WTC11 (cell line): Measurements from ENCODE around the gene CAMK2N2. TPM values are rescaled to one million over a fixed set of nuclear protein-coding genes. Genes with fewer than 3 reads are reported as not detected.

Source experiments
- ATAC-seq: fragments of 200-7000 bp; cut with Tn5 transposase; 2 replicates; pipeline ENCODE4 v1.10.0; 2021; ENCODE audit warnings: mild to moderate bottlenecking, moderate library complexity
- CTCF ChIA-PET: fragments of 300-600 bp; sonication (Branson Sonifier 250); formaldehyde crosslinking; loops from one replicate; lab custom pipeline; 2021; ENCODE audit warnings: antibody characterized with exemption; lab: Charles Lee
- POLR2A ChIA-PET: fragments of 350-600 bp; sonication (Branson Sonifier 250); formaldehyde crosslinking; loops from one replicate; lab custom pipeline; 2021; ENCODE audit warnings: antibody characterized with exemption; lab: Charles Lee
- DNase-seq: peaks from one replicate; pipeline ENCODE4 v3.0.0; 2021; ENCODE audit warnings: low spot score
- H3K27ac Mint-ChIP-seq: 2 replicates; pipeline ENCODE4 v1.8.0; 2021; ENCODE audit warnings: mixed read lengths
- H3K27me3 Mint-ChIP-seq: 2 replicates; pipeline ENCODE4 v1.8.0; 2021; ENCODE audit warnings: low read depth, mild to moderate bottlenecking, moderate library complexity, mixed read lengths
- H3K36me3 Mint-ChIP-seq: 2 replicates; pipeline ENCODE4 v1.8.0; 2021; ENCODE audit warnings: mixed read lengths
- H3K4me1 Mint-ChIP-seq: 2 replicates; pipeline ENCODE4 v1.8.0; 2022; ENCODE audit warnings: mixed read lengths
- H3K4me3 Mint-ChIP-seq: 2 replicates; pipeline ENCODE4 v1.8.0; 2021; ENCODE audit warnings: mild to moderate bottlenecking, moderate library complexity, mixed read lengths
- H3K9me3 Mint-ChIP-seq: 2 replicates; pipeline ENCODE4 v1.8.0; 2021; ENCODE audit warnings: mixed read lengths
- ATF1 ChIP-seq: sonication (generic); formaldehyde crosslinking; IDR thresholded peaks from 2 replicates; pipeline ENCODE4 v1.8.1; 2023; ENCODE audit warnings: mild to moderate bottlenecking, moderate library complexity, missing genetic modification reagents
- ELF4 ChIP-seq: sonication (generic); formaldehyde crosslinking; IDR thresholded peaks from 2 replicates; pipeline ENCODE4 v1.8.1; 2022; ENCODE audit warnings: low read depth, mild to moderate bottlenecking, moderate library complexity, missing genetic modification reagents
- EMX1 ChIP-seq: fragments of 250-450 bp; sonication (Bioruptor Pico); IDR thresholded peaks from 2 replicates; pipeline ENCODE4 v1.8.0; 2021; ENCODE audit warnings: mild to moderate bottlenecking
- ETV6 ChIP-seq: sonication (generic); formaldehyde crosslinking; IDR thresholded peaks from 2 replicates; pipeline ENCODE4 v1.8.1; 2022; ENCODE audit warnings: mild to moderate bottlenecking, missing genetic modification reagents
- FOXK1 ChIP-seq: sonication (generic); formaldehyde crosslinking; IDR thresholded peaks from 2 replicates; pipeline ENCODE4 v1.8.0; 2022; ENCODE audit warnings: mild to moderate bottlenecking, moderate library complexity, missing genetic modification reagents
- GTF2I ChIP-seq: fragments of 250-450 bp; sonication (Bioruptor Pico); conservative IDR thresholded peaks from 2 replicates; pipeline ENCODE4 v1.4.0; 2021; ENCODE audit warnings: mild to moderate bottlenecking
- HMGA2 ChIP-seq: fragments of 250-450 bp; sonication (Bioruptor Pico); IDR thresholded peaks from 2 replicates; pipeline ENCODE4 v1.4.0; 2021; ENCODE audit warnings: mild to moderate bottlenecking, moderate library complexity
- IRF2 ChIP-seq: sonication (generic); formaldehyde crosslinking; IDR thresholded peaks from 2 replicates; pipeline ENCODE4 v1.8.0; 2022; ENCODE audit warnings: low read depth, missing genetic modification reagents, borderline replicate concordance
- JAZF1 ChIP-seq: fragments of 250-450 bp; sonication (Bioruptor Pico); IDR thresholded peaks from 2 replicates; pipeline ENCODE4 v1.9.0; 2021; ENCODE audit warnings: moderate library complexity, mild to moderate bottlenecking, inconsistent platforms
- JUN ChIP-seq: sonication (generic); formaldehyde crosslinking; IDR thresholded peaks from 2 replicates; pipeline ENCODE4 v1.8.0; 2023; ENCODE audit warnings: mild to moderate bottlenecking, missing genetic modification reagents
- OVOL2 ChIP-seq: fragments of 250-450 bp; sonication (Bioruptor Pico); IDR thresholded peaks from 2 replicates; pipeline ENCODE4 v1.9.0; 2021; ENCODE audit warnings: mild to moderate bottlenecking, borderline replicate concordance
- RORB ChIP-seq: fragments of 250-450 bp; sonication (Bioruptor Pico); IDR thresholded peaks from 2 replicates; pipeline ENCODE4 v1.9.0; 2021; ENCODE audit warnings: mild to moderate bottlenecking
- TEAD1 ChIP-seq: sonication (generic); formaldehyde crosslinking; IDR thresholded peaks from 2 replicates; pipeline ENCODE4 v1.8.0; 2022; ENCODE audit warnings: mild to moderate bottlenecking, missing genetic modification reagents
- ZNF121 ChIP-seq: sonication (generic); formaldehyde crosslinking; IDR thresholded peaks from 2 replicates; pipeline ENCODE4 v1.8.0; 2023; ENCODE audit warnings: missing genetic modification reagents
- ZNF138 ChIP-seq: sonication (generic); formaldehyde crosslinking; conservative IDR thresholded peaks from 2 replicates; pipeline ENCODE4 v1.8.1; 2022; ENCODE audit warnings: mild to moderate bottlenecking, moderate library complexity, missing genetic modification reagents
- ZNF219 ChIP-seq: sonication (generic); formaldehyde crosslinking; IDR thresholded peaks from 2 replicates; pipeline ENCODE4 v1.8.0; 2023; ENCODE audit warnings: missing genetic modification reagents, mild to moderate bottlenecking, borderline replicate concordance
- ZNF232 ChIP-seq: sonication (generic); formaldehyde crosslinking; IDR thresholded peaks from 2 replicates; pipeline ENCODE4 v1.8.0; 2022; ENCODE audit warnings: mild to moderate bottlenecking, missing genetic modification reagents
- total RNA-seq: library from RNA; stranded (reverse); gene quantifications from 3 replicates; pipeline ENCODE4 v1.2.3, GENCODE V29; 2021
- TF ChIP-seq, protein P1 (sequence below): fragments of 250-450 bp; sonication (Bioruptor Pico); IDR thresholded peaks from 2 replicates; pipeline ENCODE4 v1.9.0; 2021; ENCODE audit warnings: moderate library complexity, mild to moderate bottlenecking, inconsistent platforms, borderline replicate concordance
- TF ChIP-seq, protein P2 (sequence below): sonication (generic); formaldehyde crosslinking; IDR thresholded peaks from 2 replicates; pipeline ENCODE4 v1.8.0; 2022; ENCODE audit warnings: mild to moderate bottlenecking, missing genetic modification reagents
- TF ChIP-seq, protein P3 (sequence below): fragments of 200-600 bp; IDR thresholded peaks from 2 replicates; pipeline ENCODE4 v1.8.0; 2022; ENCODE audit warnings: antibody characterized with exemption
- TF ChIP-seq, protein P4 (sequence below): sonication (generic); formaldehyde crosslinking; IDR thresholded peaks from 2 replicates; pipeline ENCODE4 v1.8.1; 2023; ENCODE audit warnings: mild to moderate bottlenecking, moderate library complexity, missing genetic modification reagents
- TF ChIP-seq, protein P5 (sequence below): sonication (generic); formaldehyde crosslinking; IDR thresholded peaks from 2 replicates; pipeline ENCODE4 v1.8.0; 2022; ENCODE audit warnings: mild to moderate bottlenecking, missing genetic modification reagents
- TF ChIP-seq, protein P6 (sequence below): sonication (generic); formaldehyde crosslinking; IDR thresholded peaks from 2 replicates; pipeline ENCODE4 v1.8.1; 2022; ENCODE audit warnings: mild to moderate bottlenecking, moderate library complexity, missing genetic modification reagents

The CAMK2N2 gene
- total RNA-seq, 1 experiment from 2014 or later = 10.5 TPM

DNA sequence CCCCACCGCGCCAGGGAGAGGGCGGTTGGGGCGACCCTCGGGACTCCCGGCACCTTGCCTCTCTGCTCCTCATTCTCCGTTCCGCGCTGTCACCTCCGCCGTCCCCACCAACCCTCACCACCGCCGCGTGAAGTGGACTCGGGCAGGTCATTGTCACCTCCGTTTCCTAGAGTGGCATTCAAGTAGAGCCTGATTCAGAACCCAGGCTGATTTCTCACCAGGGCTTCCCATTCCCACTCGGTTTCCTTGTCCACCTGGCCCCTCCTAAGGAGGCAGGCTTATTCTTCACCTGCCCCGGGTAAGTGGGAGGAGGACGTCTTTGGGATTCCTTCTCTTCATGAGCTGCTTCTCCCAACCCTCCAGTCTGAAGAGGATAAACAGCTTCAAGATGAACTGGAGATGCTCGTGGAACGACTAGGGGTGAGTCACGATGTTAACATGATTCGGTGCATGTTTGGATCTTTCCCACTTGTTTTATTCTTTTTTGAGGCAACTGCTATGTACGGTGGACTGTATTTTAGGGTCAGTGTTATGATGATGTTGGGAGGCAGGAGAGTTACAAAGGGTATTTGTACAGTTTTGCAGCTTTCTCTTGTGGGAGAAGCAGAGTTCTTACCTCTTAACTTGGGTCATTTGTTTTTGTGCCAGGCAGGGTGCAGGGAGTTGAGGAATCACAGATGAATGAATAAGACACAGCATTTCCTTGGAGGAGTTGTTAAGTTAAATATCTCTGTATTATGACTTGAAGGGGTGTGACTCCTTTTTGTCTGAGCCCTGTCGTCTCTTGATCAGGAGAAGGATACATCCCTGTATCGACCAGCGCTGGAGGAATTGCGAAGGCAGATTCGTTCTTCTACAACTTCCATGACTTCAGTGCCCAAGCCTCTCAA, 38.4 kb upstream of the CAMK2N2 start:
- ChIA-PET POLR2A (interaction anchor here (0.8 kb wide), 1 partner anchor 24 kb away, joined by 4 read pairs; no protein-coding TSS in a partner anchor), CTCF (no interaction called here)
- peaks cover 4% of the 10 kb centered on the region; the same call in 1 of the 2 replicates for H3K27me3 Mint-ChIP-seq
- DNase-seq = no peak
- H3K36me3 Mint-ChIP-seq = peaks cover 51% of the 10 kb centered on the region
- H3K4me1 Mint-ChIP-seq = peaks cover 12% of the 10 kb centered on the region
- peak overlapping the region; percentile 89 for H3K27ac Mint-ChIP-seq
- no peaks in the 10 kb centered on the region for H3K9me3 Mint-ChIP-seq
- no peak for ATAC-seq
- TF ChIP-seq GTF2I (CRISPR knock-in tag) = no peak
- TF ChIP-seq, protein P1, sequence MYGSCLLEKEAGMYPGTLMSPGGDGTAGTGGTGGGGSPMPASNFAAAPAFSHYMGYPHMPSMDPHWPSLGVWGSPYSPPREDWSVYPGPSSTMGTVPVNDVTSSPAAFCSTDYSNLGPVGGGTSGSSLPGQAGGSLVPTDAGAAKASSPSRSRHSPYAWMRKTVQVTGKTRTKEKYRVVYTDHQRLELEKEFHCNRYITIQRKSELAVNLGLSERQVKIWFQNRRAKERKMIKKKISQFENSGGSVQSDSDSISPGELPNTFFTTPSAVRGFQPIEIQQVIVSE (CRISPR knock-in tag) = no peak
- TF ChIP-seq JAZF1 (CRISPR knock-in tag) = no peak
- TF ChIP-seq JUN = 0 out of 2 replicates have a peak, but pooled peaks have one; percentile 17
- TF ChIP-seq, protein P2, sequence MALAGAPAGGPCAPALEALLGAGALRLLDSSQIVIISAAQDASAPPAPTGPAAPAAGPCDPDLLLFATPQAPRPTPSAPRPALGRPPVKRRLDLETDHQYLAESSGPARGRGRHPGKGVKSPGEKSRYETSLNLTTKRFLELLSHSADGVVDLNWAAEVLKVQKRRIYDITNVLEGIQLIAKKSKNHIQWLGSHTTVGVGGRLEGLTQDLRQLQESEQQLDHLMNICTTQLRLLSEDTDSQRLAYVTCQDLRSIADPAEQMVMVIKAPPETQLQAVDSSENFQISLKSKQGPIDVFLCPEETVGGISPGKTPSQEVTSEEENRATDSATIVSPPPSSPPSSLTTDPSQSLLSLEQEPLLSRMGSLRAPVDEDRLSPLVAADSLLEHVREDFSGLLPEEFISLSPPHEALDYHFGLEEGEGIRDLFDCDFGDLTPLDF (CRISPR knock-in tag) = no peak
- TF ChIP-seq, protein P3, sequence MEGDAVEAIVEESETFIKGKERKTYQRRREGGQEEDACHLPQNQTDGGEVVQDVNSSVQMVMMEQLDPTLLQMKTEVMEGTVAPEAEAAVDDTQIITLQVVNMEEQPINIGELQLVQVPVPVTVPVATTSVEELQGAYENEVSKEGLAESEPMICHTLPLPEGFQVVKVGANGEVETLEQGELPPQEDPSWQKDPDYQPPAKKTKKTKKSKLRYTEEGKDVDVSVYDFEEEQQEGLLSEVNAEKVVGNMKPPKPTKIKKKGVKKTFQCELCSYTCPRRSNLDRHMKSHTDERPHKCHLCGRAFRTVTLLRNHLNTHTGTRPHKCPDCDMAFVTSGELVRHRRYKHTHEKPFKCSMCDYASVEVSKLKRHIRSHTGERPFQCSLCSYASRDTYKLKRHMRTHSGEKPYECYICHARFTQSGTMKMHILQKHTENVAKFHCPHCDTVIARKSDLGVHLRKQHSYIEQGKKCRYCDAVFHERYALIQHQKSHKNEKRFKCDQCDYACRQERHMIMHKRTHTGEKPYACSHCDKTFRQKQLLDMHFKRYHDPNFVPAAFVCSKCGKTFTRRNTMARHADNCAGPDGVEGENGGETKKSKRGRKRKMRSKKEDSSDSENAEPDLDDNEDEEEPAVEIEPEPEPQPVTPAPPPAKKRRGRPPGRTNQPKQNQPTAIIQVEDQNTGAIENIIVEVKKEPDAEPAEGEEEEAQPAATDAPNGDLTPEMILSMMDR = no peak
- no peak for TF ChIP-seq ZNF232 (CRISPR knock-in tag)
- TF ChIP-seq FOXK1 (CRISPR knock-in tag) = no peak
- TF ChIP-seq ELF4 (CRISPR knock-in tag) = no peak
- no peak for TF ChIP-seq TEAD1
- TF ChIP-seq, protein P4, sequence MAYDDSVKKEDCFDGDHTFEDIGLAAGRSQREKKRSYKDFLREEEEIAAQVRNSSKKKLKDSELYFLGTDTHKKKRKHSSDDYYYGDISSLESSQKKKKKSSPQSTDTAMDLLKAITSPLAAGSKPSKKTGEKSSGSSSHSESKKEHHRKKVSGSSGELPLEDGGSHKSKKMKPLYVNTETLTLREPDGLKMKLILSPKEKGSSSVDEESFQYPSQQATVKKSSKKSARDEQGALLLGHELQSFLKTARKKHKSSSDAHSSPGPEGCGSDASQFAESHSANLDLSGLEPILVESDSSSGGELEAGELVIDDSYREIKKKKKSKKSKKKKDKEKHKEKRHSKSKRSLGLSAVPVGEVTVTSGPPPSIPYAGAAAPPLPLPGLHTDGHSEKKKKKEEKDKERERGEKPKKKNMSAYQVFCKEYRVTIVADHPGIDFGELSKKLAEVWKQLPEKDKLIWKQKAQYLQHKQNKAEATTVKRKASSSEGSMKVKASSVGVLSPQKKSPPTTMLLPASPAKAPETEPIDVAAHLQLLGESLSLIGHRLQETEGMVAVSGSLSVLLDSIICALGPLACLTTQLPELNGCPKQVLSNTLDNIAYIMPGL (CRISPR knock-in tag) = peak; percentile 16; the same call in 1 of the 2 replicates
- TF ChIP-seq IRF2 (CRISPR knock-in tag) = no peak
- no peak for TF ChIP-seq ZNF219 (CRISPR knock-in tag)
- peak overlapping the region; percentile 96 for H3K4me3 Mint-ChIP-seq

DNA sequence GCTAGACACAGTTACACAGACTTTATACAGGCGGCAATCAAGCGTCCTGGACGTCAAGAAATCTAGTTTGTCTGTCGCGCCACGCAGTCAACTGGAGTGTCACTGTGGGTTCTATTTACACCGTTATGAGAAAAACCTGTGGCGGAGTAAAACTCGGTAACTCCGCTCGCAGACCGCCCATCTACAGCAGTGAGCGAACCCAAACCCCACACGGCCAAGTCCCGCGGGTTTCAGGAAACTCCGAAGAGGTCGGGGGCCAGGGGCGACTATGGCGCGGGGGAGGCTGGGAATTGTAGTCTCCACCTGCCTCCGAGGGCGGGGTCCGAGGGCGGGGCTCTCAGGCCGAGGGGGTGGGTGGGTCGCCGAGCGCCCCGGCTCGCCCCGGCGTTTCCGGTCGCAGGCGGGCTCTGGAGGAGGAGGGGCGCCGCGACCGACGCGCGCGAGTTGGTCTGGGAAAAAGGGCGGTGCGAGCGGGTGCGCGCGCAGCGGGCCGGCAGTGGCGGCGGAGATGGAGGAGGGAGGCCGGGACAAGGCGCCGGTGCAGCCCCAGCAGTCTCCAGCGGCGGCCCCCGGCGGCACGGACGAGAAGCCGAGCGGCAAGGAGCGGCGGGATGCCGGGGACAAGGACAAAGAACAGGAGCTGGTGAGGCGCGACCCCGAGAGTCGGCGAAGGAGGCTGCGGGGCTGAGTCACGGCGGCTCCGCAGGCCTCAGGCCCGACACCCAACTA, 37.6 kb upstream of the CAMK2N2 start, which contains the start of gene PSMD2:
Gene PSMD2, plus strand, starts transcription at position 483 of the 729 bp plus-strand sequence. Its CDS starts 26 bp downstream, at position 509.
- ChIA-PET POLR2A (interaction anchor here (0.8 kb wide), 1 partner anchor 25 kb away, joined by 4 read pairs; no protein-coding TSS in a partner anchor), CTCF (no interaction called here)
- Mint-ChIP-seq H3K27ac (peak within 1 kb of the TSS; percentile 89), H3K9me3 (no peaks in the 10 kb centered on the region), H3K4me1 (peaks cover 12% of the 10 kb centered on the region), H3K4me3 (peak within 1 kb of the TSS; percentile 96), H3K36me3 (peaks cover 42% of the 10 kb centered on the region), H3K27me3 (peaks cover 5% of the 10 kb centered on the region; the same call in 1 of the 2 replicates)
- DNase-seq = peak; percentile 99
- peak; percentile 96 for ATAC-seq
- 0 out of 2 replicates have a peak, but pooled peaks have one; percentile 33 for TF ChIP-seq ZNF138 (CRISPR knock-in tag)
- TF ChIP-seq, protein P1 (CRISPR knock-in tag) = no peak
- TF ChIP-seq, protein P5, sequence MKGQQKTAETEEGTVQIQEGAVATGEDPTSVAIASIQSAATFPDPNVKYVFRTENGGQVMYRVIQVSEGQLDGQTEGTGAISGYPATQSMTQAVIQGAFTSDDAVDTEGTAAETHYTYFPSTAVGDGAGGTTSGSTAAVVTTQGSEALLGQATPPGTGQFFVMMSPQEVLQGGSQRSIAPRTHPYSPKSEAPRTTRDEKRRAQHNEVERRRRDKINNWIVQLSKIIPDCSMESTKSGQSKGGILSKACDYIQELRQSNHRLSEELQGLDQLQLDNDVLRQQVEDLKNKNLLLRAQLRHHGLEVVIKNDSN (CRISPR knock-in tag) = 0 out of 2 replicates have a peak, but pooled peaks have one; percentile 19
- 0 out of 2 replicates have a peak, but pooled peaks have one; percentile 45 for TF ChIP-seq ELF4 (CRISPR knock-in tag)
- TF ChIP-seq ATF1 (CRISPR knock-in tag) = 0 out of 2 replicates have a peak, but pooled peaks have one; percentile 30
- TF ChIP-seq EMX1 (CRISPR knock-in tag) = no peak
- TF ChIP-seq ETV6 (CRISPR knock-in tag) = no peak
- TF ChIP-seq HMGA2 = no peak
- no peak for TF ChIP-seq ZNF121 (CRISPR knock-in tag)
- TF ChIP-seq, protein P6, sequence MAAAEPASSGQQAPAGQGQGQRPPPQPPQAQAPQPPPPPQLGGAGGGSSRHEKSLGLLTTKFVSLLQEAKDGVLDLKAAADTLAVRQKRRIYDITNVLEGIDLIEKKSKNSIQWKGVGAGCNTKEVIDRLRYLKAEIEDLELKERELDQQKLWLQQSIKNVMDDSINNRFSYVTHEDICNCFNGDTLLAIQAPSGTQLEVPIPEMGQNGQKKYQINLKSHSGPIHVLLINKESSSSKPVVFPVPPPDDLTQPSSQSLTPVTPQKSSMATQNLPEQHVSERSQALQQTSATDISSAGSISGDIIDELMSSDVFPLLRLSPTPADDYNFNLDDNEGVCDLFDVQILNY (CRISPR knock-in tag) = peak; percentile 58; the same call in 1 of the 2 replicates
- no peak for TF ChIP-seq RORB
- no peak for TF ChIP-seq OVOL2 (CRISPR knock-in tag)
